Neural cell (in vitro differentiated cells): ENCODE data around the gene ZDHHC7. TPM values are rescaled to one million over a fixed set of nuclear protein-coding genes. Genes with fewer than 3 reads are reported as not detected.
"Not testable (repeated sequence)": the region's sequence is repeated elsewhere in the genome, so short reads cannot be mapped to it uniquely, and the experiment has no call there.

Experiments
- H2AFZ ChIP-seq: fragments of 200-600, 300-800 bp; sonication (generic), shearing (Covaris generic); 2 replicates; pipeline ENCODE4 v1.6.0; 2014; ENCODE audit warnings: low read depth, mild to moderate bottlenecking, antibody characterized with exemption, low read length, moderate library complexity
- H3F3A ChIP-seq: fragments of 200-600 bp; shearing (Covaris generic); 2 replicates; pipeline ENCODE4 v1.6.1; 2016; ENCODE audit warnings: mild to moderate bottlenecking, moderate library complexity, mixed read lengths, antibody characterized with exemption, low read length; ENCODE audit not compliant: insufficient read depth, poor library complexity, severe bottlenecking
- H3K27ac ChIP-seq: fragments of 200-600, 300-800 bp; sonication (generic), shearing (Covaris generic); 2 replicates; pipeline ENCODE4 v1.5.1; 2014; ENCODE audit warnings: mild to moderate bottlenecking, low read length, moderate library complexity
- H3K27me3 ChIP-seq: fragments of 300-800, 200-600 bp; sonication (generic), shearing (Covaris generic); 2 replicates; pipeline ENCODE4 v1.6.0; 2014; ENCODE audit warnings: mild to moderate bottlenecking, low read depth, low read length, moderate library complexity; ENCODE audit not compliant: insufficient read depth
- H3K36me3 ChIP-seq: fragments of 300-800, 200-600 bp; sonication (generic), shearing (Covaris generic); 2 replicates; pipeline ENCODE4 v1.5.1; 2014; ENCODE audit warnings: mild to moderate bottlenecking, antibody characterized with exemption, low read length, moderate library complexity; ENCODE audit not compliant: insufficient read depth
- H3K4me2 ChIP-seq: fragments of 300-800, 200-600 bp; sonication (generic), shearing (Covaris generic); 2 replicates; pipeline ENCODE4 v1.6.0; 2014; ENCODE audit warnings: mild to moderate bottlenecking, low read length
- H3K4me3 ChIP-seq: fragments of 300-800, 200-600 bp; sonication (generic), shearing (Covaris generic); 2 replicates; pipeline ENCODE4 v1.5.1; 2014; ENCODE audit warnings: mild to moderate bottlenecking, low read length, moderate library complexity
- H3K79me2 ChIP-seq: fragments of 200-600 bp; shearing (Covaris generic); replicated peaks from 2 replicates; pipeline ENCODE4 v1.6.0; 2014; ENCODE audit warnings: mild to moderate bottlenecking, low read length, moderate library complexity; ENCODE audit not compliant: insufficient read depth
- H3K9ac ChIP-seq: fragments of 300-800, 200-600 bp; sonication (generic), shearing (Covaris generic); 2 replicates; pipeline ENCODE4 v1.6.1; 2016; ENCODE audit warnings: mild to moderate bottlenecking, low read length, mixed read lengths
- H3K9me2 ChIP-seq: fragments of 200-600 bp; shearing (Covaris generic); 2 replicates; pipeline ENCODE4 v1.6.1; 2016; ENCODE audit warnings: mild to moderate bottlenecking, low read length, mixed read lengths; ENCODE audit not compliant: insufficient read depth
- H3K9me3 ChIP-seq: fragments of 200-600, 300-800 bp; sonication (generic), shearing (Covaris generic); 2 replicates; pipeline ENCODE4 v1.6.1; 2016; ENCODE audit warnings: mild to moderate bottlenecking, mixed run types, low read length, moderate library complexity, mixed read lengths
- H4K20me1 ChIP-seq: fragments of 200-600 bp; shearing (Covaris generic); 2 replicates; pipeline ENCODE4 v1.6.1; 2016; ENCODE audit warnings: mild to moderate bottlenecking, mixed run types; ENCODE audit not compliant: insufficient read depth
- CTCF ChIP-seq: fragments of 450-650 bp; IDR thresholded peaks from 2 replicates; pipeline ENCODE4 v1.5.1; 2014; ENCODE audit warnings: antibody characterized with exemption, mild to moderate bottlenecking, moderate library complexity; ENCODE audit not compliant: poor library complexity, severe bottlenecking
- EP300 ChIP-seq: fragments of 450-650 bp; conservative IDR thresholded peaks from 2 replicates; pipeline ENCODE4 v1.6.1; 2014; ENCODE audit warnings: antibody characterized with exemption, mild to moderate bottlenecking, moderate library complexity; ENCODE audit not compliant: poor library complexity, severe bottlenecking
- EZH2 ChIP-seq: fragments of 200-600, 300-800 bp; shearing (Covaris generic), sonication (generic); IDR thresholded peaks from 2 replicates; pipeline ENCODE4 v1.6.1; 2014; ENCODE audit warnings: antibody characterized with exemption, low read length, borderline replicate concordance, mild to moderate bottlenecking; ENCODE audit not compliant: insufficient read depth, poor library complexity, severe bottlenecking
- MXI1 ChIP-seq: fragments of 450-650 bp; conservative IDR thresholded peaks from 2 replicates; pipeline ENCODE4 v1.6.1; 2014; ENCODE audit warnings: antibody characterized with exemption, mild to moderate bottlenecking; ENCODE audit not compliant: poor library complexity, severe bottlenecking
- POLR2AphosphoS5 ChIP-seq: IDR thresholded peaks from 2 replicates; pipeline ENCODE4 v1.6.1; 2012
- RAD21 ChIP-seq: fragments of 450-650 bp; conservative IDR thresholded peaks from 2 replicates; pipeline ENCODE4 v1.6.1; 2014; ENCODE audit warnings: antibody characterized with exemption, mild to moderate bottlenecking, moderate library complexity
- REST ChIP-seq: IDR thresholded peaks from 2 replicates; pipeline ENCODE4 v1.6.1; 2012; ENCODE audit warnings: borderline replicate concordance
- SMC3 ChIP-seq: fragments of 450-650 bp; conservative IDR thresholded peaks from 2 replicates; pipeline ENCODE4 v1.6.1; 2014; ENCODE audit warnings: antibody characterized with exemption, mild to moderate bottlenecking, moderate library complexity; ENCODE audit not compliant: poor library complexity
- TAF1 ChIP-seq: IDR thresholded peaks from 2 replicates; pipeline ENCODE4 v1.6.1; 2012; ENCODE audit warnings: low read depth
- polyA plus RNA-seq: library from polyadenylated mRNA; depleted of rRNA; stranded (reverse); fragments of >200 nt; gene quantifications from 2 replicates; pipeline ENCODE4 v1.2.3, GENCODE V29; 2014

ZDHHC7 gene
- polyA plus RNA-seq, 1 donor from 2014 or later, result 33.8 TPM

GRCh38 chr16:85033171-85033570 lies 21.8 kb upstream of the ZDHHC7 start:
- no peak overlapping the region for H3K4me2 ChIP-seq
- TF ChIP-seq MXI1 (no peak), POLR2AphosphoS5 (no peak), EP300 (no peak), EZH2 (no peak), RAD21 (no peak), TAF1 (no peak), SMC3 (no peak), REST (no peak), CTCF (no peak)
- no peaks in the 10 kb centered on the region for H3K27me3 ChIP-seq
- H3K9me2 ChIP-seq, result no peaks in the 10 kb centered on the region
- H3K79me2 ChIP-seq, result no peaks in the 10 kb centered on the region
- no peaks in the 10 kb centered on the region for H3F3A ChIP-seq
- H3K27ac ChIP-seq, result no peak overlapping the region
- H3K4me3 ChIP-seq, result no peak overlapping the region
- no peaks in the 10 kb centered on the region for H3K9me3 ChIP-seq
- no peak overlapping the region for H3K9ac ChIP-seq
- H3K36me3 ChIP-seq, result no peaks in the 10 kb centered on the region
- no peaks in the 10 kb centered on the region for H4K20me1 ChIP-seq
- H2AFZ ChIP-seq, result no peak overlapping the region

GRCh38 chr16:85032187-85032586 lies 20.9 kb upstream of the ZDHHC7 start:
- H3K79me2 ChIP-seq, H2AFZ ChIP-seq, H3K36me3 ChIP-seq, H3F3A ChIP-seq, H3K9me2 ChIP-seq, H3K4me2 ChIP-seq, H3K27ac ChIP-seq, H3K9ac ChIP-seq, H3K27me3 ChIP-seq, H3K4me3 ChIP-seq, H4K20me1 ChIP-seq, H3K9me3 ChIP-seq: not testable (repeated sequence)

GRCh38 chr16:85031451-85031850 lies 20.1 kb upstream of the ZDHHC7 start:
- H3K79me2 ChIP-seq, result no peaks in the 10 kb centered on the region
- no peaks in the 10 kb centered on the region for H3F3A ChIP-seq
- no peaks in the 10 kb centered on the region for H3K36me3 ChIP-seq
- no peak for TF ChIP-seq CTCF
- no peak for TF ChIP-seq POLR2AphosphoS5
- no peak for TF ChIP-seq REST
- TF ChIP-seq SMC3, result no peak
- TF ChIP-seq MXI1, result no peak
- no peak for TF ChIP-seq TAF1
- no peak for TF ChIP-seq EZH2
- TF ChIP-seq EP300, result no peak
- no peak for TF ChIP-seq RAD21
- no peak overlapping the region for H3K9ac ChIP-seq
- H3K4me3 ChIP-seq, result no peak overlapping the region
- no peaks in the 10 kb centered on the region for H3K9me3 ChIP-seq
- H3K4me2 ChIP-seq, result no peak overlapping the region
- H4K20me1 ChIP-seq, result no peaks in the 10 kb centered on the region
- H3K27me3 ChIP-seq, result no peaks in the 10 kb centered on the region
- no peaks in the 10 kb centered on the region for H3K9me2 ChIP-seq
- H2AFZ ChIP-seq, result no peak overlapping the region
- no peak overlapping the region for H3K27ac ChIP-seq
